ENCODE results near the gene PCA3. TPM values are rescaled to one million over a fixed set of nuclear protein-coding genes. Genes with fewer than 3 reads are reported as not detected.

PCA3 gene
- polyA plus RNA-seq, 1 of the 3 experiments (the other 2 are of a cell fraction): 0.21 TPM

DNA sequence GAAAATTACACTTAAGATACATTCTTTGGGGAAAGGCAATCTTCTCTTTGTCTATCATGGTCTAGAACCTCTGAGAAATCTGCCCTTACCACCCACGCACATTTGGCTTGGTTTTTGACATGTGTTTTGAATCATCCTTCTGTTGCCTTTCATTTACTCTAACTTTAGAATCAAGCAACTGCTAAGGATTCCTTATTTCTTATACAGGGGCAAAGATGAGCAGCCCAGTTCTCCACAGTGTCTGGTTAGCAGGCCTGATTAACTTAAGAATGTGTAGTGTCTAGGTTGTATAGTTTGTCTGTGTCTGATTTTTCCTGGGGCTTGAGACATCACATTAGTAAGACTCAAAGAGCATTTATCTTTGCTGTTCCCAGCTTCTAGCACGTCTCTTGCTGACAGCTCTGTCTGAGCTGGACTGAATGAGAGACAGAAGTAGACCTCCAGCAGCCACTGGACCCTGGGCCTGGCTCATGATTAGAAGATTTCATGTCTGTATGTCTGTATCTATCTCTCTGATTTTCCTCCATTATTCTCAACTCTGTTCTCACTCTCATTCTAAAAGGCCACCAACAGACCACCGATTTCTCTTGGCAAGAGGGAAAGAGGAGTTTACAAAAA, 31.8 kb upstream of the PCA3 start:
- no peak for DNase-seq
- Histone ChIP-seq H3K9ac (no peak overlapping the region), H3K9me2 (no peaks in the 10 kb centered on the region), H2AFZ (ENCODE audit: low read depth) (no peak overlapping the region), H3K4me3 (ENCODE audit: low read depth in 2 of 2, low read length in 1 of 2) (no peak overlapping the region), H3K79me2 (ENCODE audit: insufficient read depth) (no peaks in the 10 kb centered on the region), H3K27me3 (ENCODE audit: insufficient read depth) (peaks cover 26% of the 10 kb centered on the region; the same call in 1 of the 2 replicates), H3K36me3 (replicated peaks in 1 of 2; ENCODE audit: control insufficient read depth in 1 of 2, insufficient read depth in 2 of 2, low read length in 1 of 2) (no peaks in the 10 kb centered on the region), H3K9me3 (no peaks in the 10 kb centered on the region), H3K27ac (ENCODE audit: low read depth in 2 of 2, low read length in 1 of 2) (no peak overlapping the region), H4K20me1 (ENCODE audit: insufficient read depth) (no peaks in the 10 kb centered on the region), H3F3A (replicated peaks; ENCODE audit: insufficient read depth) (no peaks in the 10 kb centered on the region), H3K4me1 (ENCODE audit: control insufficient read depth in 1 of 2, insufficient read depth in 2 of 2, low read depth in 1 of 2, low read length in 1 of 2) (no peaks in the 10 kb centered on the region), H3K4me2 (no peak overlapping the region)
- POLR2A ChIA-PET: no interaction called here
- WGBS (ENCODE audit: low lambda C conversion rate): 9% methylated on average over 3 of the region's 3 CpGs
- CTCF ChIA-PET: interaction anchor here (0.6 kb wide), 1 partner anchor 74 kb away, joined by 3 read pairs; no protein-coding TSS in a partner anchor
- TF ChIP-seq SMC3 (IDR thresholded peaks at IDR 0.05; ENCODE audit: low read depth, low read length) (no peak), TEAD4 (IDR thresholded peaks at IDR 0.05; ENCODE audit: borderline replicate concordance, insufficient read depth) (no peak), RXRA (IDR thresholded peaks at IDR 0.05; ENCODE audit: borderline replicate concordance, low read depth) (no peak), NFIC (IDR thresholded peaks at IDR 0.05; ENCODE audit: borderline replicate concordance) (no peak), MEF2A (IDR thresholded peaks at IDR 0.05; ENCODE audit: borderline replicate concordance, low read depth) (no peak), GABPA (IDR thresholded peaks at IDR 0.05; ENCODE audit: low read depth) (no peak), NRF1 (IDR thresholded peaks at IDR 0.05; ENCODE audit: low read depth, low read length) (no peak), FOXM1 (IDR thresholded peaks at IDR 0.05; ENCODE audit: low read depth) (no peak), RAD21 (IDR thresholded peaks at IDR 0.05; ENCODE audit: low read length) (no peak), RFX5 (IDR thresholded peaks at IDR 0.05; ENCODE audit: low read length) (no peak), FOSL2 (IDR thresholded peaks at IDR 0.05; ENCODE audit: borderline replicate concordance, low read depth) (no peak)
- TF ChIP-seq, protein P1, sequence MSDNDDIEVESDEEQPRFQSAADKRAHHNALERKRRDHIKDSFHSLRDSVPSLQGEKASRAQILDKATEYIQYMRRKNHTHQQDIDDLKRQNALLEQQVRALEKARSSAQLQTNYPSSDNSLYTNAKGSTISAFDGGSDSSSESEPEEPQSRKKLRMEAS (IDR thresholded peaks at IDR 0.05; ENCODE audit: low read depth): no peak
- TF ChIP-seq, protein P2, sequence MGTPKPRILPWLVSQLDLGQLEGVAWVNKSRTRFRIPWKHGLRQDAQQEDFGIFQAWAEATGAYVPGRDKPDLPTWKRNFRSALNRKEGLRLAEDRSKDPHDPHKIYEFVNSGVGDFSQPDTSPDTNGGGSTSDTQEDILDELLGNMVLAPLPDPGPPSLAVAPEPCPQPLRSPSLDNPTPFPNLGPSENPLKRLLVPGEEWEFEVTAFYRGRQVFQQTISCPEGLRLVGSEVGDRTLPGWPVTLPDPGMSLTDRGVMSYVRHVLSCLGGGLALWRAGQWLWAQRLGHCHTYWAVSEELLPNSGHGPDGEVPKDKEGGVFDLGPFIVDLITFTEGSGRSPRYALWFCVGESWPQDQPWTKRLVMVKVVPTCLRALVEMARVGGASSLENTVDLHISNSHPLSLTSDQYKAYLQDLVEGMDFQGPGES (IDR thresholded peaks at IDR 0.05; ENCODE audit: low read depth, low read length): no peak
- TF ChIP-seq, protein P3, sequence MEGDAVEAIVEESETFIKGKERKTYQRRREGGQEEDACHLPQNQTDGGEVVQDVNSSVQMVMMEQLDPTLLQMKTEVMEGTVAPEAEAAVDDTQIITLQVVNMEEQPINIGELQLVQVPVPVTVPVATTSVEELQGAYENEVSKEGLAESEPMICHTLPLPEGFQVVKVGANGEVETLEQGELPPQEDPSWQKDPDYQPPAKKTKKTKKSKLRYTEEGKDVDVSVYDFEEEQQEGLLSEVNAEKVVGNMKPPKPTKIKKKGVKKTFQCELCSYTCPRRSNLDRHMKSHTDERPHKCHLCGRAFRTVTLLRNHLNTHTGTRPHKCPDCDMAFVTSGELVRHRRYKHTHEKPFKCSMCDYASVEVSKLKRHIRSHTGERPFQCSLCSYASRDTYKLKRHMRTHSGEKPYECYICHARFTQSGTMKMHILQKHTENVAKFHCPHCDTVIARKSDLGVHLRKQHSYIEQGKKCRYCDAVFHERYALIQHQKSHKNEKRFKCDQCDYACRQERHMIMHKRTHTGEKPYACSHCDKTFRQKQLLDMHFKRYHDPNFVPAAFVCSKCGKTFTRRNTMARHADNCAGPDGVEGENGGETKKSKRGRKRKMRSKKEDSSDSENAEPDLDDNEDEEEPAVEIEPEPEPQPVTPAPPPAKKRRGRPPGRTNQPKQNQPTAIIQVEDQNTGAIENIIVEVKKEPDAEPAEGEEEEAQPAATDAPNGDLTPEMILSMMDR (IDR thresholded peaks at IDR 0.05): no peak

DNA sequence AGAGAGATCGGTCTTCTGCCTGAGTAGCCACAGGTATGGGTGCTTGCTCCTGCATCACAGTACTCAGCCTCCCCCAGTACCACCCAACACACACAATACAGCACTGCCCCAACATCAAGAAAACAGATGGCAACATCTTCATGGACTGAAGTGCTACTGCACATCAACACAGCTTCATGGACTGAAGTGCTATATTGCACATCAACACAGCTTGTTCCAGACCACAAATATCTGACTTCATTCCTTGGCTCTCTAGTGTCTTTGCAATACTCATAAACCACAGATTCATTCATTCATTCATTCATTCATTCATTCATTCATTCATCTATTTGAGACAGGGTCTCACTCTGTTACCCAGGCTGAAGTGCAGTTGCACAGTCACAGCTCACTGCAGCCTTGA, 31.1 kb upstream of the PCA3 start:
- POLR2A ChIA-PET: no interaction called here
- Histone ChIP-seq H2AFZ (ENCODE audit: low read depth) (no peak overlapping the region), H3K4me1 (ENCODE audit: control insufficient read depth in 1 of 2, insufficient read depth in 2 of 2, low read depth in 1 of 2, low read length in 1 of 2) (no peaks in the 10 kb centered on the region), H3K27ac (ENCODE audit: low read depth in 2 of 2, low read length in 1 of 2) (no peak overlapping the region), H3K9me3 (no peaks in the 10 kb centered on the region), H3K36me3 (replicated peaks in 1 of 2; ENCODE audit: control insufficient read depth in 1 of 2, insufficient read depth in 2 of 2, low read length in 1 of 2) (no peaks in the 10 kb centered on the region), H3K4me2 (no peak overlapping the region), H3K9ac (no peak overlapping the region), H3K27me3 (ENCODE audit: insufficient read depth) (peaks cover 22% of the 10 kb centered on the region; the same call in 1 of the 2 replicates), H3K4me3 (ENCODE audit: low read depth in 2 of 2, low read length in 1 of 2) (no peak overlapping the region), H4K20me1 (ENCODE audit: insufficient read depth) (no peaks in the 10 kb centered on the region), H3F3A (replicated peaks; ENCODE audit: insufficient read depth) (no peaks in the 10 kb centered on the region), H3K79me2 (ENCODE audit: insufficient read depth) (no peaks in the 10 kb centered on the region), H3K9me2 (no peaks in the 10 kb centered on the region)
- DNase-seq: no peak
- CTCF ChIA-PET: interaction anchor here (0.6 kb wide), 1 partner anchor 74 kb away, joined by 3 read pairs; no protein-coding TSS in a partner anchor
- 25% methylated on average over 1 of the region's 1 CpG for WGBS (ENCODE audit: low lambda C conversion rate)
- TF ChIP-seq, protein P1 (IDR thresholded peaks at IDR 0.05; ENCODE audit: low read depth): no peak
- TF ChIP-seq TEAD4 (IDR thresholded peaks at IDR 0.05; ENCODE audit: borderline replicate concordance, insufficient read depth): no peak
- TF ChIP-seq, protein P4, sequence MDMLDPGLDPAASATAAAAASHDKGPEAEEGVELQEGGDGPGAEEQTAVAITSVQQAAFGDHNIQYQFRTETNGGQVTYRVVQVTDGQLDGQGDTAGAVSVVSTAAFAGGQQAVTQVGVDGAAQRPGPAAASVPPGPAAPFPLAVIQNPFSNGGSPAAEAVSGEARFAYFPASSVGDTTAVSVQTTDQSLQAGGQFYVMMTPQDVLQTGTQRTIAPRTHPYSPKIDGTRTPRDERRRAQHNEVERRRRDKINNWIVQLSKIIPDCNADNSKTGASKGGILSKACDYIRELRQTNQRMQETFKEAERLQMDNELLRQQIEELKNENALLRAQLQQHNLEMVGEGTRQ (IDR thresholded peaks at IDR 0.05; ENCODE audit: borderline replicate concordance, low read depth, low read length): no peak
- TF ChIP-seq MXI1 (IDR thresholded peaks at IDR 0.05; ENCODE audit: low read depth, low read length): no peak
- TF ChIP-seq EZH2phosphoT487 (IDR thresholded peaks at IDR 0.05; ENCODE audit: borderline replicate concordance, low read depth): no peak
- TF ChIP-seq, protein P5, sequence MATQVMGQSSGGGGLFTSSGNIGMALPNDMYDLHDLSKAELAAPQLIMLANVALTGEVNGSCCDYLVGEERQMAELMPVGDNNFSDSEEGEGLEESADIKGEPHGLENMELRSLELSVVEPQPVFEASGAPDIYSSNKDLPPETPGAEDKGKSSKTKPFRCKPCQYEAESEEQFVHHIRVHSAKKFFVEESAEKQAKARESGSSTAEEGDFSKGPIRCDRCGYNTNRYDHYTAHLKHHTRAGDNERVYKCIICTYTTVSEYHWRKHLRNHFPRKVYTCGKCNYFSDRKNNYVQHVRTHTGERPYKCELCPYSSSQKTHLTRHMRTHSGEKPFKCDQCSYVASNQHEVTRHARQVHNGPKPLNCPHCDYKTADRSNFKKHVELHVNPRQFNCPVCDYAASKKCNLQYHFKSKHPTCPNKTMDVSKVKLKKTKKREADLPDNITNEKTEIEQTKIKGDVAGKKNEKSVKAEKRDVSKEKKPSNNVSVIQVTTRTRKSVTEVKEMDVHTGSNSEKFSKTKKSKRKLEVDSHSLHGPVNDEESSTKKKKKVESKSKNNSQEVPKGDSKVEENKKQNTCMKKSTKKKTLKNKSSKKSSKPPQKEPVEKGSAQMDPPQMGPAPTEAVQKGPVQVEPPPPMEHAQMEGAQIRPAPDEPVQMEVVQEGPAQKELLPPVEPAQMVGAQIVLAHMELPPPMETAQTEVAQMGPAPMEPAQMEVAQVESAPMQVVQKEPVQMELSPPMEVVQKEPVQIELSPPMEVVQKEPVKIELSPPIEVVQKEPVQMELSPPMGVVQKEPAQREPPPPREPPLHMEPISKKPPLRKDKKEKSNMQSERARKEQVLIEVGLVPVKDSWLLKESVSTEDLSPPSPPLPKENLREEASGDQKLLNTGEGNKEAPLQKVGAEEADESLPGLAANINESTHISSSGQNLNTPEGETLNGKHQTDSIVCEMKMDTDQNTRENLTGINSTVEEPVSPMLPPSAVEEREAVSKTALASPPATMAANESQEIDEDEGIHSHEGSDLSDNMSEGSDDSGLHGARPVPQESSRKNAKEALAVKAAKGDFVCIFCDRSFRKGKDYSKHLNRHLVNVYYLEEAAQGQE (IDR thresholded peaks at IDR 0.05; ENCODE audit: low read depth, low read length): no peak
- no peak for TF ChIP-seq TAF1 (IDR thresholded peaks at IDR 0.05; ENCODE audit: borderline replicate concordance, low read depth, low read length)
- TF ChIP-seq FOXM1 (IDR thresholded peaks at IDR 0.05; ENCODE audit: low read depth): no peak

Measured in SK-N-SH (cell line).